HepG2 (cell line): Measurements from ENCODE around the gene SFR1.

Experiments
- KLF6 ChIP-seq: IDR thresholded peaks from 2 replicates; pipeline ENCODE4 v1.8.0; 2016; ENCODE audit warnings: missing biosample characterization, missing genetic modification reagents
- NCOA2 ChIP-seq: sonication (generic); formaldehyde crosslinking; IDR thresholded peaks from 2 replicates; pipeline ENCODE4 v1.8.0; 2022; ENCODE audit warnings: inconsistent platforms
- TCF7 ChIP-seq: sonication (generic); IDR thresholded peaks from 2 replicates; pipeline ENCODE4 v1.6.1; 2016; ENCODE audit warnings: antibody characterized with exemption, low read depth
- ZBTB8A ChIP-seq: sonication (generic); formaldehyde crosslinking; IDR thresholded peaks from 2 replicates; pipeline ENCODE4 v1.4.0; 2020; ENCODE audit warnings: mild to moderate bottlenecking, low read depth, missing genetic modification reagents, borderline replicate concordance
- ZNF713 ChIP-seq: sonication (generic); formaldehyde crosslinking; IDR thresholded peaks from 2 replicates; pipeline ENCODE4 v1.4.0; 2020; ENCODE audit warnings: mild to moderate bottlenecking, missing genetic modification reagents
- TF ChIP-seq, protein P1 (sequence below): sonication (generic); formaldehyde crosslinking; IDR thresholded peaks from 2 replicates; pipeline ENCODE4 v1.5.0; 2020; ENCODE audit warnings: mild to moderate bottlenecking, missing genetic modification reagents, moderate library complexity

DNA sequence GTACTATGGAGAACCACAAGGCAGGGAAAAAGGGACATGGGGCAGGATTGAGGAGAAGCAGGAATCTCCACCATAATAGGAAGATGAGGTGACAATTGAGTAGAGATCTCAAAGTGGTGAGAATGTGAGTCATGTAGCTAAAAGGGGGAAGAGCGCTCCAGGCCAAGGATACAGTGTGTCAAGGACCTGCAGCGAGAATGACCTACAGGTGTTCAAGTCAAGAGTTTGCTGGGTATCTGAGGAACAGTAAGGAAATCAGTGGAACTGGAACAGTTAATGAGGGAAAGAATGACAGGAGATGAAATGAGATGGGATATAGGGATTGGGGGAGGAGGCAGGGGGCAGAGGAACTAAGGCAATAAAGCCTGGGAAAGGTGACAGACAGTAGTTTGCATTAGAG is 33.6 kb downstream of the SFR1 start:
- TF ChIP-seq TCF7 (no peak), ZBTB8A (CRISPR knock-in tag) (no peak), NCOA2 (CRISPR knock-in tag) (no peak), KLF6 (no peak), ZNF713 (CRISPR knock-in tag) (no peak)
- TF ChIP-seq, protein P1, sequence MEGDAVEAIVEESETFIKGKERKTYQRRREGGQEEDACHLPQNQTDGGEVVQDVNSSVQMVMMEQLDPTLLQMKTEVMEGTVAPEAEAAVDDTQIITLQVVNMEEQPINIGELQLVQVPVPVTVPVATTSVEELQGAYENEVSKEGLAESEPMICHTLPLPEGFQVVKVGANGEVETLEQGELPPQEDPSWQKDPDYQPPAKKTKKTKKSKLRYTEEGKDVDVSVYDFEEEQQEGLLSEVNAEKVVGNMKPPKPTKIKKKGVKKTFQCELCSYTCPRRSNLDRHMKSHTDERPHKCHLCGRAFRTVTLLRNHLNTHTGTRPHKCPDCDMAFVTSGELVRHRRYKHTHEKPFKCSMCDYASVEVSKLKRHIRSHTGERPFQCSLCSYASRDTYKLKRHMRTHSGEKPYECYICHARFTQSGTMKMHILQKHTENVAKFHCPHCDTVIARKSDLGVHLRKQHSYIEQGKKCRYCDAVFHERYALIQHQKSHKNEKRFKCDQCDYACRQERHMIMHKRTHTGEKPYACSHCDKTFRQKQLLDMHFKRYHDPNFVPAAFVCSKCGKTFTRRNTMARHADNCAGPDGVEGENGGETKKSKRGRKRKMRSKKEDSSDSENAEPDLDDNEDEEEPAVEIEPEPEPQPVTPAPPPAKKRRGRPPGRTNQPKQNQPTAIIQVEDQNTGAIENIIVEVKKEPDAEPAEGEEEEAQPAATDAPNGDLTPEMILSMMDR: no peak
